Endothelial cell of hepatic sinusoid (primary cell): ENCODE data around the gene NECTIN3.

ENCODE experiments used
- in situ Hi-C: cut with HindIII; loops from 2 replicates; pipeline ENCODE4 v1.10.0; 2017; ENCODE audit warnings: low sequenced_read_pairs

Gene NECTIN3

DNA sequence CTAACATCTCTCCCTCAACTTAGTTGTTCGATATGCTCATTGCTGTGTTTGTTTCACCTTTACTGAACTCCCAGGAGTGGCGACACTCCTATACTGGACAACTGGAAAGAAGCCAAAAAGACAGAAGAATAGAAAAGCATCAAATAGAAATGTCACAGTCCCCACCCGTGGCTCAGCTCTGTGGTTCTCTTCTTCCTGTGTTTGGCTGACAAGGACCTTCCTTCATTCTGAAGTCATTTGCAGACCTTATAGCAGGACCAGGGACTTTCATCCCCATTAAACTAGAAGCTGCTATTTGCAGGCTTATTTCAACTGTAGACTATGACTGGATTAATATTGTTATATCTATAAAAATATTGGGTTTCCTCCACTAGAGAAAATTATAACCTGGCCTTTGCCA lies 125.9 kb downstream of the NECTIN3 start:
- in situ Hi-C loops: no loop called here

DNA sequence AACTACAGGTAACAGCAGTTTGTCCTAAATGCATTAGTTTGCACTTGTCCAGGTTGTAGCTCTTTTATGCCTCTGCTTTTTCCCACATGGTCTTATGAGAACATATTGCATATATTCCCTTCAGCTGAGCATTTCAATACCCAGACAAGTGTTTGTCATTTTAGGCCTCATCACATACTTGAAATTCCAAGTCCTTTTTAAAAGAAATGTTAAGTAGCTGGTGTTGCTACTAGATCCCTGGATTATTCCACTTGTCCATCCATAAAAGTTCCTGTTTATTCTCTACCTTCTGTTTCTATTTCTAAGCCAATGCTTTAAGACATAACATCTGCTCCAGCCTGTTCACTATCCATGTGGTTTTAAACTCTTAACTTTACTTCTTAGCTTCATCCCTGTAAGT lies 128.4 kb downstream of the NECTIN3 start:
- in situ Hi-C loops: no loop called here

DNA sequence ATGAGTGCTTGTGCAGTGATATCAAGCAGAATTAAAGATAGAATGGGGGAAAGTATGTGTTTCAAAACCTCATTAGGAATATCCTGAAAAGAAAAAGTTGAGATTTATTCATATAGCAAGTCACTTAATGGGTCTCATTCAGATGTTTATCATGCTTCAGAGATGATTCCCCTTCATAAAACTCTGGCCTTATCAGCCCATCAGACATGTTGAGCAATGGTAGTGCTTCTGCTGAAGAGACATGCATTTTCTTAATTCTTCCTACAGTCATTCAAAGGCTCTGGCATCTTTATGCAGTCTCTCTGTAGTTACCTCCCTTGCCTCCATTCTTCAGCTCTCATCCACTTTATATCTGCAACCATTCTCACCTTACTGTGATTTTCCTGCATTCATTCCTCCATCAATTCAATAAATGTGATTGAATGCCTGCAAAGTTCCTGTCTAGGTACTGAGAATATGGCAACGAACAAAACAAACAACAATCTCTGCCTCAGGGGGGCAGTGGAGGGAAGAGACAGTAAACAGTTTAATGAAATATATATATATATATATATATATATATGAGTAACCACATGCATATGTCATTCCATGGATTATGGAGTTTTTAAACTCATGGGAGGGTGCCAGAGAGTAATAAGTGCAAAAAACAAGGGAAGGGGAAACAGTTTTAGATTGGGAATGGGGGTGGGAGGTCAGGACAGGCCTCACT lies 138.5 kb downstream of the NECTIN3 start:
- in situ Hi-C loops: no loop called here

DNA sequence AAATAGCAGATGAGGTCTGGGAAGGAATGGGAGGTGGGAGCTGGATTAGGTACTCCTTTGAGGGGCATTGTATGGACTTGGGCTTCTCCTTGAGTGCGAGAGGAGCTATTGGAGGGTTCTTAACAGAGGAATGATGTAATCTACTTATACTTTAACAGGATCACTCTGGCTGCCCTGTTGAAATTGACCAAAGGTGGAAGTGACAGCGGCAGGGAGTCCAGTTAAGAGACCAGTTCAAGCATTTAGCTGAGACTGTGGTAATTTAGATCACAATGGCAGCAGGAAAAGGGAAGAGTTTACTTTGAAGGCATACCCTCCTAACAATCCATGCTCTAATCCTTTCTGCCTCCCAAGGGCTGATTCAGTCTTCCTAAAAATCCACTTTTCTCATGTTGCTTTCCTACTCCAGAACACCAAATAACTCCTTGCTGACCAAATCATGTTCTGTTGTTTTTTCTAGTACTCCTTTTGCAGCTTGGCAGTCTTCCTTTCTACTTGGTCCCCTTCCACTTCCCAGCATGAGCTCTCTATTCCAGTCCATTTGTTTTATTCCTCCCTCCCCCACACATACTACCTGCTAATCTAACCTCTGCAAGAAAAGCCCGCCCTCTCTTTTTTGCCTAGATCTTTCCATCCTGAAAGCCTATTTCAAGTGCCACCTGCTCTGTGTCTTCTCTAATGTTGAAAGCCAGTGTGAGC lies 139.4 kb downstream of the NECTIN3 start:
- in situ Hi-C loops: no loop called here

DNA sequence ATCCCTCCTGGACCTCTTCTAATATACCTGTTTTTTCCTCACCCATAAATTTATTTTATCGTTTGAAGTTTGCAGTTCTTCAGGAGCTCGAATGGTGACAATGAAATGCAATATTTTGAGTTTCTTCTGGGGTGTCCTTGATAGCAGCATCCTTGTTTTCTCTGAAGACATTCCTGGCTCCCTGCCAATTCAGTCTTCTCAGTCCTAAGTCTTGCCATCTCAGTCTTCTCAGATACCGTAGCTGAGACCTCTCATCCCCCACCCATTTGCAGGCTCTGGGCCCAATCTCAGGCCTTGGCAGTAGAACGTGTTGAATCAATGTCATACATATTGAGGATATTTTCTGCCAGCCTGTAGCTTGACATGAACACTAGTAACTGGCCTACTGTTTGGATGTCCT lies 140.9 kb downstream of the NECTIN3 start:
- in situ Hi-C loops: no loop called here

DNA sequence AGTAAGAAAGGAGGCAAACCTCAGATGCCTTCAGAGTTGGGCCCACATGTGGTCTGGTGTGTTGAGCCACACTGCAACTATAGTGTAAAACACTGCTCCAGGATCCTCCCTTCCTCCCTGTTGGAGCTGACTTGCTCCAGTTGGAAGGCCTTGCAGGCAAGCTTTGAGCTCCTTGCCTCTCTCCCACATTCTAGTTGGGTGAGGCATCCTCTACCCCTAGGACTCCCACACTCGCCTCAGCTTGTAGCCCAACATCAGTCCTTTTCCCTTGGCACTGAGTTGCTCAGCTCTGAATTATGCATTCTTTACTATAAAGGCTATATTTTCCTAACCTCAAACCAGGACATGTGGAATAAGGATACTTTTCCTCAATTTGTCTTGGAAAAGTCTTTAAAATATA lies 143.9 kb downstream of the NECTIN3 start:
- in situ Hi-C loops: no loop called here

DNA sequence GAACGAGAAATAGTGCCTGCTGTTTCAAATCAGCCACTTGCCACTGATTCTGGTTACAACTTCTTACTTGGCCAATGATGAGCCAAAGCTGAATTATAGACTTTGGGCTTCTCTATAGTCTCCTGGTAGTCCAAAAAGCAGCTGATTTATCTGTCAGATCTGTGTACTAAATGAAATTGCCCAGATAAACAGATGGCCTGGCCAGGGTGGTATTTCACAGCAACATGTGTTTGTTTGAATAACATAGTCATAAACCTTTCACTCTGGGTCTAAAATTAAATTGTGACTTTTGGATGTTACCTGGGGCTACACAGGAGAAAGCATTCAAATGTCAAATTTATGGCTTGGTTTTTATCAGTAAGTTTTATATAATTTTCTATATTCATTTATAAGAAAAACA lies 147.0 kb downstream of the NECTIN3 start:
- in situ Hi-C loops: no loop called here

DNA sequence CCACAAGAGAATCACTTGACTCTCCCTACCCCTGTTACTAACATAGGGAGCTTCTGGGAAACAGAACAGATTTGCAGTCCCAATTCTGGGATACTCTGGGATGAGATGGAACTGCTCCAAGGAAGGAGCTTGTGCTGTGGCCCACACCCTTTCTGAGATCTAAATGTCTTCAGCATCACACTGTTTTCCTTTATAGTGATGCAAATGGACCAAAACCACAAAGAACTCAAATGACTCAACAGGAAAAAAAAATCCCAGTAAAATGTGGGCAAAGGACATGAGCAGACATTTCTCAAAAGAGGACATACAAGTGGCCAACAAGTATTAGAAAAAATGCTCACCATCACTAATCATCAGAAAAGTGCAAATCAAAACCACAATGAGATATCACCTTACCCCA lies 155.6 kb downstream of the NECTIN3 start:
- in situ Hi-C loops: no loop called here

DNA sequence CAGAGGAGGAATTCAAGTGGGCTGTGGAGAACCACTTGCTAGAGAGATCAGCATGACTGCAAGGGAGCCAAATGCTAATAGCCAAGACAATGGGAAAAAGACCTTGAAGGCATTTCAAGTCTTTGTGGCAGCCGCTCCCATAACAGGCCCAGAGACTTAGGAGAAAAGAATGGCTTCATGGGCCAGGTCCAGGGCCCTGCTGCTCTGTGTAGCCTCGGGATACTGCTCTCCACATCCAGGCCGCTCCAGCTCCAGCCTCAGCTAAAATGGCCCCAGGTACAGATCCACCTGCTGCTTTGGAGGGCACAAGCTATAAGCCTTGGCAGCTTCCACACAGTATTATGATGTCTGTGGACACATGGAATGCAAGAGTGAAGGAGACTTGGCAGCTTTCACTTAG lies 157.7 kb downstream of the NECTIN3 start:
- in situ Hi-C loops: no loop called here

DNA sequence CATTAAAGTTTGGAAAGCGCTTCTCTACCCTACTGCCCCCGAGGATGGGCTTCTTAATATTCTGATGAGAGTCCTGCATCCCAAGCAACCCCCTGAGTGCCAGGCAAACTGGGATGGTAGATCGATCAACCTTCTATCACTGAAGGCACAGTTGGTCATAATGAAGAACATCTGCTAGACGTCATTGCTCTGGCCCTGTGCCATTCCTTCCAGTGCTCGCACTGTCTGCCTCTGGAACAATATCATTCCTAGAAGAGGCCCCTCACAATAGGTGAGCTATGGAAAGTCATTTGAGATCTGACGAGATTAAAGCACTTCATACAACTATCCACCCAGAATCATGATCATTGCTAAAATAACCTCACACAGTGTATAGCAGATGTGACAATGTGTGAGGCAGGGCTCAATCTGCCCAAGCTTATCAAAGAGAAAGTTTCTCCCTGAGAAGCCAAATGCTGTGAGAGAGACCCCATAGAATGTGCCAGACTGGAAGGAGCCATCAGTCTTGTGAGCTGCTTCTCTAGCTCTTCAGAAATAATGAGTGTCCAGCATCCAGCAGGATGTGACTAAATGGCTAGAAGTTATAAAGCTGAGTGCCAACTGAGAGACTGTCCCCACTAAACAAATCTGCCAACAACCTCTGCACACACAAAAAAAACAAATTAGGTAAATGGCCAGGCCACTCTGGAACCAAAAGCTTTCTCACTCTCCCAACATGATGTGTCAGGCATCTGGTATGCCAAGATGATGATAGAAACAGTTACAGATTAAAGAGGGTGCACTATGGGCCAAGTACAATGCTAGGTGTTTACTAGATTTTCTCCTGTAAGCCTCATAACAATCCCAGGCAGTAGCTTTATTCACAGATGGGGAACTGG lies 165.5 kb downstream of the NECTIN3 start:
- in situ Hi-C loops: no loop called here

DNA sequence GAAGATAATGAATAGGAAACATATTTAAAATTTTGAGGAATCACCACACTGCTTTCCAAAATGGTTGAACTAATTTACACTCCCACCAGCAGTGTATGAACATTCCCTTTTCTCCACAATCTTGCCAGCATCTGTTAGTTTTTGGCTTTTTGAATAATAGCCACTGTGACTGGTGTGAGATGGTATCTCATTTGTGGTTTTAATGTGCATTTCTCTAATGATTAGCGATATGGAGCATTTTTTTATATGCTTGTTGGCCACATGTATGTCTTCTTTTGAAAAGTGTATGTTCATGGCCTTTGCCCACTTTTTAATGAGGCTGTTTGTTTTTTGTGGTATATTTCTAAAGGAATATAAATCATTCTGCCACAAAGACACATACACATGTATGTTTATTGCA lies 166.3 kb downstream of the NECTIN3 start:
- in situ Hi-C loops: no loop called here

DNA sequence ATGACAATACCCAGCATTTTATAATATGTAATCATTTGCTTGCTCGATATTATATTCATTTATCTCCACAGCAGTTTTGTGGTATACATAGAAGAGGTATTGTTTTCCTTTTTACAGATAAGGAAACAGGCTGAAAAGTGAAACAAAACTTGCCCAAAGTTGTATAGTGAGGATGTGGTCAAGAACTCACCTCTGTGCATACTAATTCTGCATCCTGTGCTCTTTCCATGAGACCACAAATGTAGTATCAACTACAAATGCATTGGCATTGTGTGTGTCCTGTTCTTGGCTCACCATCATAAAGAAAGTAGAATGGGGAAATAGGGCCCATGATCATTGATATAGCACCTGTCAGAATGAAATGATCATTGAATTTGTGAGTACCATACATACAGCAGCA lies 167.3 kb downstream of the NECTIN3 start:
- in situ Hi-C loops: no loop called here

DNA sequence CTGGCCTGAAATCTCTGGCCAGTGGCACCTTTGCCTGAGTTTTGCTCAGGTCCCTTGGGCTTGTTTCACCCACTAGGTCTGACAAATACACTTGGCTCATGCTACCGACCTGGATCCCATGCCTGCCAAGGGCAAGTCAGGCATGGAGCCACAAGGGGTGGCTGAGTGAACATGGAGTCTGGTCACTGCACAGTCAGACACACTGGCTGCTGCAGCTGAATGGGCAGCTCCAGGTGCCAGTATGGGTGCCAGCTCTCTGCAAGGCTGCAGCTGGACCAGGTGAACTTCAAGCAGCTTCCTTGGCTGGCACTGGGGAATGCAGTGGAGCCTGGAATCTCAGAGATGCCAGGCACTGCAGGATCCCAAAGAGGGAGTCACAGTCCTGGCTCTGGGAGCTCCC lies 170.3 kb downstream of the NECTIN3 start:
- in situ Hi-C loops: no loop called here
